AG09319 (cell line): ENCODE results near the gene TNFSF13B.

ENCODE experiments used
- DNase-seq: peaks from one replicate; pipeline ENCODE4 v3.0.0-alpha.2; 2010; ENCODE audit warnings: low read depth; ENCODE audit errors: extremely low read depth
- CTCF ChIP-seq: IDR thresholded peaks from 2 replicates; pipeline ENCODE4 v1.5.1; 2011; ENCODE audit warnings: low read depth, mild to moderate bottlenecking, inconsistent platforms, low read length, moderate library complexity

The TNFSF13B gene

DNA sequence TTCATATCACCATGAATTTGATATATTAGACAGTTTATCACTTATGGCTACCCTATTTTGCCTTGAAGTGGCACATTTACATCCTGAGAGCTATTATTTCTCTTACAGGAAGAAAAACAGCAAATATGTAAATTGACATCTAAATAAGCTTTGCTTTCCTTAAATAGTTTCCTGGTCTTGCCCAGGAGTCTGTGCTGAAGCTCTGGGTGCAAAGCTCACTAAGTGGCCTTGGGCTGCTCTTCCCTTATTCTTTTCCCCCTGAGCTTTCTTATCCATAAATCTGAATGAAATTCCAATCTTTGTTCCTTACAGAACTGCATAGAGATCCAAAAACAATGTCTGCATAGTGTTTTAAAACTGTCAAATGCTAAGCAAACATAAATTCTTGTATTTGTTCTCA lies 56.3 kb downstream of the TNFSF13B start:
- TF ChIP-seq CTCF, result no peak
- no peak for DNase-seq

GRCh38 chr13:108326309-108326708 lies 56.8 kb downstream of the TNFSF13B start:
- no peak for DNase-seq
- TF ChIP-seq CTCF, result no peak

DNA sequence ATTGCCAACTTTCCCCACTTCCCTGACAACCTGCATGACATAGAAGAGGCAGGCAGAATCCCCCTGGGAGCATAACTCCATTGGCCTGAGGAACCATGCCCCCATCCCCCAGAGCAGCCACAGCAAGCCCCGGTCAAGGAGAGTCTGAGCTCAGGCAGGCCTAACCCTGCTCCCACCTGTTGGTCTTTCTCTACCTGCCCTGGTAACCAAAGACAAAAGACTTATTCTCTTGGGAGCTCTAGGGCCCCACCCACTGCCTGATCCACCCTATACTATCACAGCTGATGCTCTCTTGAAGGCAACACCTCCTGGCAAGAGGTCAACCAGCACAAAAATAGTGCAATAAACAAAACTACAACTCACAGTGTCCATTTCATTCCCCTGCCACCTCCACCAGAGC lies 59.3 kb downstream of the TNFSF13B start:
- DNase-seq, result no peak
- no peak for TF ChIP-seq CTCF

DNA sequence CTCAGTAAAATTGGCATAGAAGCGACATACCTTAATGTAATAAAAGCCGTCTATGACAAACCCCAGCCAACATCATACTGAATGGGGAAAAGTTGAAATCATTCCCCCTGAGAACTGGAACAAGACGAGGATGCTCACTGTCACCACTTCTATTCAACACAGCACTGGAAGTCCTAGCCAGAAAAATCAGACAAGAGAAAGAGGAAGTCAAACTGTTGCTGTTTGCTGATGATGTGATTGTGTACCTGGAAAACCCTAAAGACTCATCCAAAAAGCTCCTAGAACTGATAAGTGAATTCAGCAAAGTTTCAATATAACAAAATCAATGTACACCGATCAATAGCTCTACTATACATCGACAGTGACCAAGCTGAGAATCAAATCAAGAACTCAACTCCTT lies 63.3 kb downstream of the TNFSF13B start:
- DNase-seq, result no peak
- no peak for TF ChIP-seq CTCF

- no peak for DNase-seq
Observed at GRCh38 chr13:108342369-108343289, 73.1 kb downstream of the TNFSF13B start.

GRCh38 chr13:108345016-108345415 lies 75.5 kb downstream of the TNFSF13B start:
- no peak for DNase-seq
- TF ChIP-seq CTCF, result no peak

More at GRCh38 chr13:108342369-108343289, 73.1 kb downstream of the TNFSF13B start:
- TF ChIP-seq CTCF, result peak; percentile 62

- no peak for TF ChIP-seq CTCF
- no peak for DNase-seq
Observed at GRCh38 chr13:108346376-108346775, 76.9 kb downstream of the TNFSF13B start.
